Peyer's patch (tissue), 4 donors: ENCODE measurements around the gene PEX7.

ENCODE experiments used
- POLR2A ChIP-seq, 2 donors: fragments of 450-650 bp; IDR thresholded peaks; one replicate each; pipeline ENCODE4 v1.5.1; 2017; ENCODE audit warnings: antibody characterized with exemption in 2 of 2, mild to moderate bottlenecking in 2 of 2, moderate library complexity in 2 of 2
- TF ChIP-seq, protein P1 (sequence below), 6 experiments: fragments of 450-650 bp in 4 of 6; fragments of 200-600 bp in 2 of 6; sonication (generic) in 1 of 6; IDR thresholded peaks; one replicate each; pipeline ENCODE4 v1.5.1; 2017 to 2019; ENCODE audit warnings: antibody characterized with exemption in 6 of 6, mild to moderate bottlenecking in 3 of 6, moderate library complexity in 1 of 6

DNA sequence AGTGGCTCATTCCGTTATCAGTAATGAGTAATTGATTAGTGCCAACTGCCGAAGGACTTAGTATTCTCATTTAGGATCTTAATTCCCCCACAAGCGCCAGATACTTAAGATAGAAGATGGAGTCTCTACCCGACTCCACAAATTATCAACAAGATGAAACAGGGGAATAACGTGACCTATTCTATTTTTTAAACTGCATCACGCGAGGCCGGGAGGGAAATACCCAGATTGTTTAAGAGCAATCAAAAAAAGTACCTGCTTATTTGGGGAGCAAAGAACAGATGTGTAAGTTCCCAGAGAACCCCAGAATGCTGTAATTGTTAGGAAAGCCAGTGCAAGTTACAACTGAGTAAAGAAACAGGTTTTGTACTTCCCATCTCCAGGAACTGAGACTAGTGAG, 29.0 kb upstream of the PEX7 start:
- TF ChIP-seq, protein P1, sequence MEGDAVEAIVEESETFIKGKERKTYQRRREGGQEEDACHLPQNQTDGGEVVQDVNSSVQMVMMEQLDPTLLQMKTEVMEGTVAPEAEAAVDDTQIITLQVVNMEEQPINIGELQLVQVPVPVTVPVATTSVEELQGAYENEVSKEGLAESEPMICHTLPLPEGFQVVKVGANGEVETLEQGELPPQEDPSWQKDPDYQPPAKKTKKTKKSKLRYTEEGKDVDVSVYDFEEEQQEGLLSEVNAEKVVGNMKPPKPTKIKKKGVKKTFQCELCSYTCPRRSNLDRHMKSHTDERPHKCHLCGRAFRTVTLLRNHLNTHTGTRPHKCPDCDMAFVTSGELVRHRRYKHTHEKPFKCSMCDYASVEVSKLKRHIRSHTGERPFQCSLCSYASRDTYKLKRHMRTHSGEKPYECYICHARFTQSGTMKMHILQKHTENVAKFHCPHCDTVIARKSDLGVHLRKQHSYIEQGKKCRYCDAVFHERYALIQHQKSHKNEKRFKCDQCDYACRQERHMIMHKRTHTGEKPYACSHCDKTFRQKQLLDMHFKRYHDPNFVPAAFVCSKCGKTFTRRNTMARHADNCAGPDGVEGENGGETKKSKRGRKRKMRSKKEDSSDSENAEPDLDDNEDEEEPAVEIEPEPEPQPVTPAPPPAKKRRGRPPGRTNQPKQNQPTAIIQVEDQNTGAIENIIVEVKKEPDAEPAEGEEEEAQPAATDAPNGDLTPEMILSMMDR (IDR thresholded peaks at IDR 0.05) = no peak
- no peak for TF ChIP-seq POLR2A (IDR thresholded peaks at IDR 0.05)
